Testis (tissue), 3 donors: ENCODE measurements around the gene BAIAP2. TPM values are rescaled to one million over a fixed set of nuclear protein-coding genes. Genes with fewer than 3 reads are reported as not detected.

Source experiments
- DNase-seq: peaks from one replicate; pipeline ENCODE4 v3.0.0-alpha.2; 2019
- H3K27ac ChIP-seq, 2 donors: fragments of 200-600 bp; sonication (generic); one replicate each; pipeline ENCODE4 v1.5.1; 2019
- H3K27me3 ChIP-seq: fragments of 200-600 bp; sonication (generic); one replicate; pipeline ENCODE4 v1.5.1; 2019
- H3K36me3 ChIP-seq: fragments of 200-600 bp; sonication (generic); one replicate; pipeline ENCODE4 v1.5.1; 2017; ENCODE audit warnings: low read depth; ENCODE audit errors: missing control alignments
- H3K4me1 ChIP-seq: fragments of 200-600 bp; sonication (generic); one replicate; pipeline ENCODE4 v1.5.1; 2019
- H3K4me3 ChIP-seq, 2 donors: fragments of 200-600 bp; sonication (generic); one replicate each; pipeline ENCODE4 v1.5.1; 2017 to 2019
- H3K9me3 ChIP-seq: fragments of 200-600 bp; sonication (generic); one replicate; pipeline ENCODE4 v1.5.1; 2017
- CTCF ChIP-seq, 3 experiments: fragments of 450-650 bp in 2 of 3; fragments of 200-600 bp in 1 of 3; sonication (generic) in 1 of 3; IDR thresholded peaks; one replicate each; pipeline ENCODE4 v1.5.1; 2016 to 2019; ENCODE audit warnings: antibody characterized with exemption in 3 of 3, mild to moderate bottlenecking in 2 of 3, moderate library complexity in 1 of 3
- POLR2A ChIP-seq: fragments of 450-650 bp; IDR thresholded peaks from one replicate; pipeline ENCODE4 v1.6.1; 2017; ENCODE audit warnings: antibody characterized with exemption, mild to moderate bottlenecking, moderate library complexity
- WGBS, 2 donors: methylation state at CpG; one replicate each; pipeline ENCODE4 v1.1.5; 2018; 5-methylcytosine and 5-hydroxymethylcytosine counted together
- intact Hi-C: fragments of 100-400 bp; cut with DNase I; formaldehyde crosslinking; loops from one replicate; pipeline ENCODE4 v1.15.1; 2023; ENCODE audit warnings: low total_unique reads
- polyA plus RNA-seq: library from polyadenylated mRNA; stranded (reverse); fragments of 350-450 nt; fragmentation: Illumina TruSeq; extraction: RNeasy Lipid Tissue Mini Kit (QIAGEN cat#74804); gene quantifications from one replicate; pipeline ENCODE4 v1.2.3, GENCODE V29; 2014; ENCODE audit warnings: low read depth, low replicate concordance; ENCODE audit not compliant: insufficient read depth
- total RNA-seq, 2 donors: library from RNA; depleted of rRNA; stranded (reverse); fragments of >200 nt; gene quantifications; one replicate each; pipeline ENCODE4 v1.2.3, GENCODE V29; 2016

BAIAP2 gene
- total and polyA plus RNA-seq, 3 donors from 2014 or later = 36.7 to 67.5 (median 67.3) TPM

GRCh38 chr17:80989586-80989913, 45.4 kb upstream of the BAIAP2 start:
- DNase-seq = no peak
- H3K4me3 ChIP-seq = no peak overlapping the region
- H3K27me3 ChIP-seq = no peaks in the 10 kb centered on the region
- H3K27ac ChIP-seq = no peak overlapping the region
- intact Hi-C loops = loop anchor here (10.0 kb wide), 1 partner anchor 105 kb away; no protein-coding TSS in a partner anchor
- H3K9me3 ChIP-seq = no peaks in the 10 kb centered on the region
- H3K36me3 ChIP-seq = no peaks in the 10 kb centered on the region
- no peak for TF ChIP-seq POLR2A
- no peak for TF ChIP-seq CTCF (IDR thresholded peaks at IDR 0.05)
- peaks cover 19% of the 10 kb centered on the region for H3K4me1 ChIP-seq
- WGBS, 2 donors = 85 to 88% methylated on average over 4 to 11 of the region's 11 CpGs

GRCh38 chr17:80990921-80991644, 43.9 kb upstream of the BAIAP2 start:
- H3K36me3 ChIP-seq = no peaks in the 10 kb centered on the region
- DNase-seq = no peak
- intact Hi-C loops = no loop called here
- 35 to 41% methylated on average over 14 to 22 of the region's 22 CpGs for WGBS, 2 donors
- H3K9me3 ChIP-seq = no peaks in the 10 kb centered on the region
- H3K27ac ChIP-seq = peak overlapping the region in 1 of 2 donors; percentile 76
- H3K27me3 ChIP-seq = no peaks in the 10 kb centered on the region
- H3K4me1 ChIP-seq = peaks cover 19% of the 10 kb centered on the region
- no peak for TF ChIP-seq POLR2A
- no peak for TF ChIP-seq CTCF (IDR thresholded peaks at IDR 0.05)
- peak overlapping the region; percentile 74 to 96 for H3K4me3 ChIP-seq

GRCh38 chr17:80991645-80992076, 43.3 kb upstream of the BAIAP2 start, which contains the start of gene CHMP6:
CHMP6 (plus strand) TSS chr17:80991841; CDS start chr17:80991919, 78 bp downstream.
- Histone ChIP-seq H3K27me3 (no peaks in the 10 kb centered on the region), H3K4me3 (peak within 1 kb of the TSS; percentile 74 to 96), H3K9me3 (no peaks in the 10 kb centered on the region), H3K36me3 (no peaks in the 10 kb centered on the region), H3K4me1 (peaks cover 19% of the 10 kb centered on the region), H3K27ac (peak within 1 kb of the TSS; percentile 59 to 76)
- TF ChIP-seq CTCF (IDR thresholded peaks at IDR 0.05) = peak; percentile 28 to 83 (median 72)
- no peak for TF ChIP-seq POLR2A
- intact Hi-C loops = no loop called here
- 0% methylated on average over 18 to 47 of the region's 66 CpGs for WGBS, 2 donors
- DNase-seq = peak; percentile 76

GRCh38 chr17:80992077-80992947, 42.6 kb upstream of the BAIAP2 start:
- Histone ChIP-seq H3K36me3 (no peaks in the 10 kb centered on the region), H3K4me1 (peaks cover 19% of the 10 kb centered on the region), H3K9me3 (no peaks in the 10 kb centered on the region), H3K27me3 (no peaks in the 10 kb centered on the region), H3K4me3 (peak overlapping the region; percentile 74 to 96), H3K27ac (peak overlapping the region; percentile 59 to 76)
- no peak for DNase-seq
- TF ChIP-seq CTCF (IDR thresholded peaks at IDR 0.05) (no peak), POLR2A (no peak)
- intact Hi-C loops = no loop called here
- 3 to 10% methylated on average over 16 to 59 of the region's 90 CpGs for WGBS, 2 donors
